ENCODE measurements around the gene TSPAN5.

Gene TSPAN5

GRCh38 chr4:98672583-98673287 is 14.3 kb upstream of the TSPAN5 start:
- FAIRE-seq: no peak

GRCh38 chr4:98671131-98671530 is 12.7 kb upstream of the TSPAN5 start:
- FAIRE-seq: no peak

GRCh38 chr4:98670186-98670585 is 11.8 kb upstream of the TSPAN5 start:
- no peak for FAIRE-seq

- FAIRE-seq: no peak
These were observed 11.2 kb upstream of the TSPAN5 start for GRCh38 chr4:98669577-98669976.

- no peak for FAIRE-seq
These were observed 6.5 kb upstream of the TSPAN5 start for GRCh38 chr4:98664959-98665358.

- no peak for FAIRE-seq
These were observed 5.0 kb upstream of the TSPAN5 start for GRCh38 chr4:98663226-98664006.

GRCh38 chr4:98662626-98663225 is 4.3 kb upstream of the TSPAN5 start:
- no peak for FAIRE-seq

- FAIRE-seq: no peak
These were observed 3.6 kb upstream of the TSPAN5 start for GRCh38 chr4:98662055-98662453.

- no peak for FAIRE-seq
These were observed 3.1 kb upstream of the TSPAN5 start for GRCh38 chr4:98661371-98662054.

- FAIRE-seq: no peak
These were observed 1.5 kb upstream of the TSPAN5 start for GRCh38 chr4:98659741-98660462.

- FAIRE-seq: no peak
These were observed 738 bp upstream of the TSPAN5 start for GRCh38 chr4:98659106-98659592.

GRCh38 chr4:98657531-98658286 is 702 bp downstream of the TSPAN5 start:
- no peak for FAIRE-seq

- FAIRE-seq: no peak
These were observed 1.5 kb downstream of the TSPAN5 start for GRCh38 chr4:98656886-98657285.

- FAIRE-seq: no peak
These were observed 2.0 kb downstream of the TSPAN5 start for GRCh38 chr4:98656443-98656842.

GRCh38 chr4:98653890-98654867 is 4.2 kb downstream of the TSPAN5 start:
- no peak for FAIRE-seq

- no peak for FAIRE-seq
These were observed 5.4 kb downstream of the TSPAN5 start for GRCh38 chr4:98652996-98653395.

GRCh38 chr4:98648602-98649001 is 9.8 kb downstream of the TSPAN5 start:
- FAIRE-seq: no peak

- FAIRE-seq: no peak
These were observed 12.0 kb downstream of the TSPAN5 start for GRCh38 chr4:98646422-98646821.

GRCh38 chr4:98645527-98645926 is 12.9 kb downstream of the TSPAN5 start:
- no peak for FAIRE-seq

GRCh38 chr4:98643755-98644154 is 14.7 kb downstream of the TSPAN5 start:
- FAIRE-seq: no peak

All from G401.6 (cell line).